A549 (cell line): ENCODE results near the gene ATP5F1D. TPM values are rescaled to one million over a fixed set of nuclear protein-coding genes. Genes with fewer than 3 reads are reported as not detected.

Experiments
- ATAC-seq, 2 experiments: fragments of 200-7000 bp in 1 of 2; fragments of >200 bp in 1 of 2; cut with Nextera tagmentation in 1 of 2; cut with Tn5 transposase in 1 of 2; 3 replicates each; pipeline versions ENCODE4 v1.8.0 to v1.9.1; 2018 to 2020; ENCODE audit warnings: mild to moderate bottlenecking in 1 of 2, moderate library complexity in 1 of 2
- CTCF ChIA-PET: fragments of 300-600 bp; sonication (Branson Sonifier 250); formaldehyde crosslinking; extraction: SDS; loops from one replicate; lab custom pipeline; 2021; ENCODE audit warnings: antibody characterized with exemption, inconsistent platforms; lab: Yijun Ruan, JAX
- POLR2A ChIA-PET: fragments of 350-600 bp; formaldehyde crosslinking; extraction: SDS; loops from one replicate; lab custom pipeline; 2021; ENCODE audit warnings: antibody characterized with exemption, inconsistent platforms; lab: Yijun Ruan, JAX
- DNase-seq, 2 experiments: peaks; one replicate each; pipeline versions ENCODE4 v3.0.0 to v3.0.0-alpha.2; 2011 to 2016; ENCODE audit warnings: low read depth in 1 of 2, low spot score in 1 of 2
- FAIRE-seq: peaks from 2 replicates; lab custom pipeline; 2011; peaks lifted over from hg19 to GRCh38; lab: Jason Lieb, UNC
- H3K27ac ChIP-seq, 2 experiments: fragments of >200 bp; sonication (Bioruptor Twin); formaldehyde crosslinking; 3 replicates each; pipeline ENCODE4 v1.5.1; 2016 to 2017
- H3K4me1 ChIP-seq: fragments of >200 bp; sonication (Bioruptor Twin); formaldehyde crosslinking; 3 replicates; pipeline ENCODE4 v1.6.1; 2016
- H3K4me2 ChIP-seq: fragments of >200 bp; sonication (Bioruptor Twin); formaldehyde crosslinking; 3 replicates; pipeline ENCODE4 v1.6.1; 2016
- H3K4me3 ChIP-seq: fragments of >200 bp; sonication (Bioruptor Twin); formaldehyde crosslinking; 3 replicates; pipeline ENCODE4 v1.5.1; 2016
- H3K9me3 ChIP-seq: fragments of >200 bp; sonication (Bioruptor Twin); formaldehyde crosslinking; 3 replicates; pipeline ENCODE4 v1.6.1; 2016
- BHLHE40 ChIP-seq: IDR thresholded peaks from 2 replicates; pipeline ENCODE4 v1.6.1; 2012; ENCODE audit warnings: low read depth, low read length, inconsistent platforms
- CBX2 ChIP-seq: fragments of 200-600 bp; sonication (generic); IDR thresholded peaks from 2 replicates; pipeline ENCODE4 v1.6.1; 2016; ENCODE audit warnings: low read depth, mild to moderate bottlenecking, borderline replicate concordance
- CBX8 ChIP-seq: fragments of 200-600 bp; sonication (generic); IDR thresholded peaks from 2 replicates; pipeline ENCODE4 v1.6.1; 2016
- EHMT2 ChIP-seq: fragments of 200-600 bp; sonication (generic); IDR thresholded peaks from 2 replicates; pipeline ENCODE4 v1.6.1; 2016; ENCODE audit warnings: antibody characterized with exemption, low read depth, mild to moderate bottlenecking, moderate library complexity
- ELK1 ChIP-seq: fragments of 150-350 bp; IDR thresholded peaks from 2 replicates; pipeline ENCODE4 v1.6.1; 2014; ENCODE audit warnings: low read depth, mild to moderate bottlenecking, low read length
- ESRRA ChIP-seq: fragments of 150-350 bp; IDR thresholded peaks from 2 replicates; pipeline ENCODE4 v1.6.1; 2014; ENCODE audit warnings: mild to moderate bottlenecking, low read length, borderline replicate concordance
- FOSB ChIP-seq: fragments of 250-450 bp; sonication (Bioruptor Pico); IDR thresholded peaks from 2 replicates; pipeline ENCODE4 v1.5.0; 2020; ENCODE audit warnings: mild to moderate bottlenecking, moderate library complexity
- FOSL2 ChIP-seq, 2 experiments: fragments of 450-650 bp in 1 of 2; fragments of >200 bp in 1 of 2; sonication (Bioruptor Twin) in 1 of 2; formaldehyde crosslinking; IDR thresholded peaks; 2 replicates each; pipeline versions ENCODE4 v1.5.0 to v1.6.1; 2016 to 2020; ENCODE audit warnings: mild to moderate bottlenecking in 1 of 2, moderate library complexity in 1 of 2
- FOXS1 ChIP-seq: fragments of 250-450 bp; sonication (Bioruptor Pico); IDR thresholded peaks from 2 replicates; pipeline ENCODE4 v1.5.0; 2020; ENCODE audit warnings: mild to moderate bottlenecking, moderate library complexity
- GATA3 ChIP-seq: IDR thresholded peaks from 2 replicates; pipeline ENCODE4 v1.6.1; 2012; ENCODE audit warnings: borderline replicate concordance
- HDAC2 ChIP-seq: fragments of 200-600 bp; sonication (generic); IDR thresholded peaks from 2 replicates; pipeline ENCODE4 v1.6.1; 2016
- HES2 ChIP-seq: fragments of >200 bp; sonication (Bioruptor Twin); formaldehyde crosslinking; IDR thresholded peaks from 2 replicates; pipeline ENCODE4 v1.6.1; 2016
- HOXA7 ChIP-seq: fragments of 250-450 bp; sonication (Bioruptor Pico); IDR thresholded peaks from 2 replicates; pipeline ENCODE4 v1.5.0; 2020; ENCODE audit warnings: mild to moderate bottlenecking, moderate library complexity
- JUNB ChIP-seq: fragments of >200 bp; sonication (Bioruptor Twin); formaldehyde crosslinking; IDR thresholded peaks from 2 replicates; pipeline ENCODE4 v1.6.1; 2016
- KDM1A ChIP-seq: fragments of 200-600 bp; sonication (generic); IDR thresholded peaks from 2 replicates; pipeline ENCODE4 v1.6.1; 2016; ENCODE audit warnings: low read depth, mild to moderate bottlenecking
- MAFK ChIP-seq: fragments of 450-650 bp; IDR thresholded peaks from 2 replicates; pipeline ENCODE4 v1.6.1; 2014; ENCODE audit not compliant: partially characterized antibody
- MAZ ChIP-seq: fragments of 150-350 bp; IDR thresholded peaks from 2 replicates; pipeline ENCODE4 v1.6.1; 2014; ENCODE audit warnings: antibody characterized with exemption, low read depth, low read length, borderline replicate concordance
- MYC ChIP-seq: IDR thresholded peaks from 2 replicates; pipeline ENCODE4 v1.6.1; 2012; ENCODE audit warnings: mild to moderate bottlenecking, inconsistent platforms, low read length, improper control_type of control experiment, borderline replicate concordance
- NFE2L2 ChIP-seq: fragments of 150-350 bp; conservative IDR thresholded peaks from 2 replicates; pipeline ENCODE4 v1.6.1; 2014; ENCODE audit warnings: low read length
- NPAS2 ChIP-seq: fragments of 250-450 bp; sonication (Bioruptor Pico); IDR thresholded peaks from 2 replicates; pipeline ENCODE4 v1.8.0; 2022; ENCODE audit warnings: mild to moderate bottlenecking, moderate library complexity, borderline replicate concordance
- PHF8 ChIP-seq: fragments of 200-600 bp; sonication (generic); IDR thresholded peaks from 2 replicates; pipeline ENCODE4 v1.6.1; 2016; ENCODE audit warnings: low read depth, mild to moderate bottlenecking, antibody characterized with exemption, moderate library complexity, borderline replicate concordance
- POLR2AphosphoS2 ChIP-seq: conservative IDR thresholded peaks from 2 replicates; pipeline ENCODE4 v1.6.1; 2012; ENCODE audit warnings: low read length, improper control_type of control experiment, inconsistent platforms
- RARB ChIP-seq: fragments of 250-450 bp; sonication (Bioruptor Pico); IDR thresholded peaks from 2 replicates; pipeline ENCODE4 v1.8.0; 2021; ENCODE audit warnings: mild to moderate bottlenecking, moderate library complexity
- REST ChIP-seq: fragments of 200-600 bp; sonication (generic); IDR thresholded peaks from 2 replicates; pipeline ENCODE4 v1.6.1; 2016; ENCODE audit warnings: antibody characterized with exemption, mild to moderate bottlenecking, moderate library complexity
- RFX5 ChIP-seq: fragments of 450-650 bp; IDR thresholded peaks from 2 replicates; pipeline ENCODE4 v1.7.1; 2014; ENCODE audit warnings: antibody characterized with exemption, mild to moderate bottlenecking, moderate library complexity
- SMC3 ChIP-seq: fragments of >200 bp; sonication (Bioruptor Twin); formaldehyde crosslinking; IDR thresholded peaks from 3 replicates; pipeline ENCODE4 v1.6.1; 2018; ENCODE audit warnings: inconsistent platforms
- SREBF2 ChIP-seq: fragments of 450-650 bp; IDR thresholded peaks from 2 replicates; pipeline ENCODE4 v1.6.1; 2014; ENCODE audit warnings: mild to moderate bottlenecking, moderate library complexity
- TP53 ChIP-seq: fragments of 250-450 bp; sonication (Bioruptor Pico); IDR thresholded peaks from 2 replicates; pipeline ENCODE4 v1.5.0; 2021; ENCODE audit warnings: mild to moderate bottlenecking, moderate library complexity
- USF2 ChIP-seq: fragments of 450-650 bp; IDR thresholded peaks from 2 replicates; pipeline ENCODE4 v1.6.1; 2014; ENCODE audit warnings: antibody characterized with exemption
- WGBS: methylation state at CpG from one replicate; pipeline ENCODE4 v1.1.6; 2017; ENCODE audit errors: missing lambda C conversion rate; 5-methylcytosine and 5-hydroxymethylcytosine counted together
- polyA plus RNA-seq, 4 experiments: library from polyadenylated mRNA; depleted of rRNA in 3 of 4; stranded (reverse); fragments of >200 nt; fragmentation: RNase III in 1 of 4; extraction: RNeasy Plus Mini Kit Qiagen cat#74134 plus additional on column Dnase treatment in 1 of 4; gene quantifications; 2 replicates in 3 of 4; 3 replicates in 1 of 4; pipeline ENCODE4 v1.2.3, GENCODE V29; 2011 to 2017

Gene ATP5F1D
- polyA plus RNA-seq, 2 of the 4 experiments (the other 2 are of a cell fraction), result 28.7 to 96.9 TPM

- ATAC-seq (peak in 1 of 2 experiments; percentile 8; a peak in 2 of 6 replicates), FAIRE-seq (no peak), DNase-seq (no peak)
- WGBS, result 49% methylated on average over 11 of the region's 20 CpGs
- Histone ChIP-seq H3K4me1 (peaks cover 11% of the 10 kb centered on the region; the same call in 2 of the 3 replicates), H3K4me3 (no peak overlapping the region), H3K4me2 (no peak overlapping the region), H3K27ac (peak overlapping the region in 1 of 2 experiments; percentile 3; a peak in 1 of 6 replicates), H3K9me3 (no peaks in the 10 kb centered on the region)
- POLR2A ChIA-PET, result interaction anchor here (1.0 to 1.6 kb wide), 2 partner anchors 9 to 15 kb away, joined by 4 read pairs; partner anchors contain the start of genes CIRBP and FAM174C
- CTCF ChIA-PET, result interaction anchor here (0.5 to 1.9 kb wide), 6 partner anchors 9 to 227 kb away, joined by 3 to 6 read pairs (median 4); no protein-coding TSS in a partner anchor
- TF ChIP-seq KDM1A (no peak), ESRRA (no peak), POLR2AphosphoS2 (no peak), RFX5 (no peak), HOXA7 (no peak), NFE2L2 (no peak), RARB (CRISPR knock-in tag) (no peak), MAZ (no peak), TP53 (CRISPR knock-in tag) (no peak), HDAC2 (no peak), SMC3 (no peak), EHMT2 (no peak), USF2 (no peak)
Observed at GRCh38 chr19:1284293-1284978, 42.9 kb downstream of the ATP5F1D start.

GRCh38 chr19:1284979-1285736, 43.6 kb downstream of the ATP5F1D start:
- WGBS, result 77% methylated on average over 13 of the region's 51 CpGs
- TF ChIP-seq EHMT2, result no peak
- no peak for TF ChIP-seq SMC3
- no peak for TF ChIP-seq POLR2AphosphoS2
- TF ChIP-seq MAFK, result no peak
- TF ChIP-seq SREBF2, result no peak
- no peak for TF ChIP-seq ELK1
- TF ChIP-seq BHLHE40, result no peak
- TF ChIP-seq FOXS1 (CRISPR knock-in tag), result no peak
- no peak for TF ChIP-seq CBX2
- no peak for TF ChIP-seq REST
- TF ChIP-seq JUNB, result no peak
- TF ChIP-seq HDAC2, result no peak
- no peak for TF ChIP-seq PHF8
- no peak for TF ChIP-seq FOSB
- TF ChIP-seq NPAS2 (CRISPR knock-in tag), result no peak
- TF ChIP-seq FOSL2 (IDR thresholded peaks at IDR 0.05), result no peak
- TF ChIP-seq FOSL2 (CRISPR knock-in tag; IDR thresholded peaks at IDR 0.05), result no peak
- TF ChIP-seq CBX8, result no peak
- TF ChIP-seq MYC, result no peak
- TF ChIP-seq HES2, result no peak
- TF ChIP-seq GATA3, result no peak
- DNase-seq, result no peak
- Histone ChIP-seq H3K9me3 (no peaks in the 10 kb centered on the region), H3K27ac (peak overlapping the region; percentile 79 to 91; a peak in 4 of 6 replicates), H3K4me1 (peaks cover 8% of the 10 kb centered on the region; the same call in 2 of the 3 replicates), H3K4me2 (peak overlapping the region; percentile 91), H3K4me3 (peak overlapping the region; percentile 62)
- ATAC-seq, result 0 out of 6 replicates have a peak, but pooled peaks of 1 of the 2 experiments have one; percentile 7
- CTCF ChIA-PET, result interaction anchor here (0.5 to 1.9 kb wide), 4 partner anchors 19 to 228 kb away, joined by 3 to 6 read pairs (median 4); no protein-coding TSS in a partner anchor
- no peak for FAIRE-seq
- POLR2A ChIA-PET, result interaction anchor here (1.0 kb wide), 1 partner anchor 10 kb away, joined by 4 read pairs; the partner anchor contains the start of gene FAM174C
